HG02870 (cell line): Measurements from ENCODE around the gene TCOF1.
A peak's percentile ranks its signal among the peaks of the same experiment; 100 is the strongest.

Source experiments
- ATAC-seq: cut with Tn5 transposase; IDR thresholded peaks from one replicate; pipeline ENCODE4 v1.9.1; 2021; ENCODE audit warnings: mild to moderate bottlenecking, moderate library complexity; ENCODE audit not compliant: unreplicated experiment

The TCOF1 gene

DNA sequence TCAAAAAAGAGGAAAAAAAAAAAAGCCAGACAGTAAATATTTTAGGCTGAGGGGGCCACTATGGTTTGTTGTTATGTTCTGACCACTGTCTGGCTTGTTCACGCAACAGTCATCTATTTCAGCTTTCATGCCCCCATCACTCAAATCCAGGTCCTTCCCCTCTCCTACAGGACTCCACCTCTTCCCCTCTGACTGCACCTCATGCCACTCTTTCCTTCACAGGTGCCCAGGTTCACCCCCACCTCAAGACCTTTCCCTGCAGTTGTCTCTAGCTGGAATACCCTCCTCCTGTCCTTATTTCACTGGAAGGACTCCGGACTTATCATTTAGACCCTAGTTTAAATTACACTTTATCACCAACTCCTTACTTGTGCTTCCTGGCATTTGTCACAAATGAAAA lies 88.6 kb downstream of the TCOF1 start:
- no peak for ATAC-seq

GRCh38 chr5:150446583-150446982 lies 89.1 kb downstream of the TCOF1 start:
- no peak for ATAC-seq

DNA sequence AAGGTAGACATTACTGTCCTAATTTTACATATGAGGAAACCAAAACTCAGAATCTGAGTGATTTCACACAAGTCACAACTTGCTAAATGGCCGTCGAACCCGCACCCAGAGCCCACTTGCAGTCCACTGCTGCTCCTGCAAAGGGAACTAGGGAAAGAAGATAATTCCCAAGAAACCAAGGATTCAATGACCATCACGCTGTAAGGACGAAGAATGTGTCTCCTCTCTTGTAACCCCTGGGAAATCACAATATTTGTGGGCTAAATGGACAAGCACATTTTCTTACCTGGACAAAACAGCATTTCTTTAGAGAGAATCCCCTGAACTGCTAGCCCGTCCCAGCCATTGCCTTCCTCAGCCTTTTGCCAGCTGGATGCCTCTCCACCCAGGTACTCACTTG lies 89.7 kb downstream of the TCOF1 start:
- ATAC-seq, result no peak

- no peak for ATAC-seq
Observed at GRCh38 chr5:150448334-150448733, 90.8 kb downstream of the TCOF1 start.

DNA sequence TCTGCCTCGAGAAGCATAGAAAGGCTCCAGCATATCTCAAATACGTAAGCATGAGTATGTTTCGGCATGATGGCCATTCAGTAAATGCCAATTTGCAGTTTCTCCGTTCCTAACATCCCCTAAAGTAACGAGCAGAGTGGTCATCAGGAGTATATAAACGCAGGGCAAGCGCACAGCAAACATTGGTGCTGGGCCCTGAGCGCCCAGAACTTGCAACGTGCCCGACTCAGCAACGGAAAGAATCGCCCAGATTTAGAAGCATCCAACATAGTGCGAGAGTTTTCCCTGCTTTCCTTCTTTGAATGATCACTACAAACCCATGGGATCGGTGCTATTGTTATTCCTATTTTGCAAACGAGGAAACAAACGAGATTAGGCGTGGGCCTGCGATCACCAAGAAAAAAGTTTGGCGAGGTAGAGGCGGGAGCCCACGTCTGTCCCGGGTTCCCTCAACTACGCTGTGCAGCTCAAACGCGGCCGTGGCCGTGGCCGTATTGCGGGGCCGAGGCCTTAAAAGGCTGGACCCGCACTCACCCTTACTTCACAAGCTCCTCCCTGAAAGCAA lies 91.5 kb downstream of the TCOF1 start:
- peak; percentile 26 for ATAC-seq
